ENCODE results near the gene COL2A1.

Gene COL2A1

DNA sequence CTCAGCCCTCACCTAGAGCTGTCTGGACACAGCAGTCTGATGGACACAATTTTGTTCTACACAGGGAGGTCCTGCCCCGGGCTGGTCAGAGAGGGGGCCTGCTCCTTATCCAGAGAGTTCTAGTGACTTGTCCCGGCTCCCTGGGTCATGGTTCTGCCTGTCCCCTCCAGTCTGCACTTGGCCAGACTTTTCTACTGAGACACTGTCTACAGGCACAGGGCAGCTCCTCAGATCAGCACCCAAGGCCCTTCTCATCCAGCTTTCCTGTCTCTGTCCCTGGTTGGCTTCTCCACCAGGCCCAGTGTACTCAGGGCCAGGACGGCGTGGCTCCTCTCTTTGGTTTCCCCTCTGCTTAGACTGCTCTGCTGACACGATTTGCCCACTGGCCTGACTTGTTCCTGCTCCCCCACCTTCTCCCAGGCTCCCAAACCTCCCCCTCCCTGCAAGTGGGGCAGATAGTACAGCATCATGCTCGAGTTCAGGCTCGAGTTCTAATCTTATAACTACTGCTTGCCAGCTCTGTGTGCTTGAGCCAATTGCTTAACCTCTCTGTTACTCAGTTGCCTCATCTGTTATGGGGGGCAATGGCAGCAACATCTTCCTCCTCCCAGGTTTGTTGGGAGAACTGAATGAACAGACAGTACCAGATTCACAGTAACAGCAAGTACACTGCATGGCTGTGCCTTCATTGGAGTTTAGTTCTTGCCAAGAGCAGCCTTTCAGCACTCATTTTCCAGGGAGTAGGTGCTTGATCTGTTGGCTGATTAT lies 22.0 kb upstream of the COL2A1 start:
- peaks cover 35% of the 10 kb centered on the region for H3K4me1 ChIP-seq (ENCODE audit: insufficient read depth, low read length)
- H3K27me3 ChIP-seq (ENCODE audit: insufficient read depth, low read length): no peaks in the 10 kb centered on the region

DNA sequence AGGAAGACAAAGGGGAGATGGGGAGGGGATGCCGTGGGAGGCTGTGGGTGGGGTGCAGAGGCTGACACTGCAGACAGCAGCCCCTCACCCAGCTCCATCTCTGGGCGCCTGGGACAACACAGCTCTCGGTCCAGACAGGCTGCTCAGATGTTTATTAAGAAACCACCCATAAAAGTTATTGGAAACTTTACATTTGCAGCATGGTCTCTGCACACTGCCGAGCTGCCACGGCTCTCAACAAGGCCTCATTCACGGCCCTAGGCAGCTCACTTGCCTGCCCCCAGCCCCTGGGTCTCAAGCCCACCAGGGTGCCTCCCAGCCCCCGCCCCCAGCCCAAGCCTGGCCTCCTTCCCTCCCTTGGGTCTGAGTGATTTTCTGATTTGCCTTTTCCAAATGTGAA lies 21.0 kb upstream of the COL2A1 start:
- H3K27me3 ChIP-seq (ENCODE audit: insufficient read depth, low read length): no peaks in the 10 kb centered on the region
- no peaks in the 10 kb centered on the region for H3K9me3 ChIP-seq (ENCODE audit: low read length)
- H3K36me3 ChIP-seq (ENCODE audit: insufficient read depth, low read length): no peaks in the 10 kb centered on the region
- peaks cover 35% of the 10 kb centered on the region for H3K4me1 ChIP-seq (ENCODE audit: insufficient read depth, low read length)
- H2AFZ ChIP-seq (ENCODE audit: low read depth, low read length): no peak overlapping the region
- no peak overlapping the region for H3K4me3 ChIP-seq (ENCODE audit: low read length)

More for the DNA sequence above, 22.0 kb upstream of the COL2A1 start:
- Histone ChIP-seq H3K36me3 (ENCODE audit: insufficient read depth, low read length) (no peaks in the 10 kb centered on the region), H3K9me3 (ENCODE audit: low read length) (no peaks in the 10 kb centered on the region), H2AFZ (ENCODE audit: low read depth, low read length) (no peak overlapping the region), H3K4me3 (ENCODE audit: low read length) (no peak overlapping the region)

DNA sequence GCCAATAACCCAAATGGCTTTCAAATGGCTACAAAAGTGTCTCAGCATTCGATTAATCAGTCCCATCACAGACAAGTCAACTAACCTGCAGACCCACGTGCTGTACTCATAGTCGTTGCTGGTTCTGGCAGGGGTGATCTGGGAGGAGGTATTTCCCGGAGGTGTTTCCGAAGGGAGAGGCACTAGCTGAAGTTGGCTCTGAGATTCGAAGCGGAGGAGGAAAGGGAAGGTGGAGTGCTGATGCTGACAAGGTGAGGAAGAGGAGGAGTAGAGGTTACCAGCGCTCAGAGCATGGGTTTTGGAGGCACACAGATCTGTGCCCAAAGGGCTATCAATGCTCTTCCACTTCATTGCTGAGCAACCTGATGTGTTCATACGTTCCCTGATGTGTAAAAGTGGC lies 20.5 kb upstream of the COL2A1 start:
- Histone ChIP-seq H2AFZ (ENCODE audit: low read depth, low read length) (no peak overlapping the region), H3K27me3 (ENCODE audit: insufficient read depth, low read length) (no peaks in the 10 kb centered on the region), H3K9me3 (ENCODE audit: low read length) (no peaks in the 10 kb centered on the region), H3K4me1 (ENCODE audit: insufficient read depth, low read length) (peaks cover 35% of the 10 kb centered on the region), H3K36me3 (ENCODE audit: insufficient read depth, low read length) (no peaks in the 10 kb centered on the region), H3K4me3 (ENCODE audit: low read length) (no peak overlapping the region)

DNA sequence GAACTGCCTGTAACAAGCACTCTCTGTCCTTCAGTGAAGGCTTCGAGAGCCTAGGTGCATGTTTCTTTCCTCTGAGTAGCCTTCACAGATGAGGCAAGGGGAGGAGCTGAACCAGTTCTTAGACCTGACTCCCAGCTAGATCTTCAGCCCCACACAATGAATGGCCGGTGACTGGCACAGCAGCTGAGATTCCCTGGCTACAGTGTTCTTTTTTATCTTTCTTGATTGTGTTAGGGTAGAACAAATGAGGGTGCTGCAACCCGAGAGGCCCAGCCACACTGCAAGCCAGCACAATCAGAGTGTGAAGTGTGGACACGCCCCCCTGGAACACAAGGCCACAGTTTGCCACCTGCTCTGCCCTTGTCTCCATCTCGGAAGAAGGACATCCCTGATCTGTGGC lies 19.1 kb upstream of the COL2A1 start:
- Histone ChIP-seq H3K4me3 (ENCODE audit: low read length) (no peak overlapping the region), H3K4me1 (ENCODE audit: insufficient read depth, low read length) (peaks cover 31% of the 10 kb centered on the region), H2AFZ (ENCODE audit: low read depth, low read length) (no peak overlapping the region), H3K27me3 (ENCODE audit: insufficient read depth, low read length) (no peaks in the 10 kb centered on the region), H3K9me3 (ENCODE audit: low read length) (no peaks in the 10 kb centered on the region), H3K36me3 (ENCODE audit: insufficient read depth, low read length) (no peaks in the 10 kb centered on the region)

DNA sequence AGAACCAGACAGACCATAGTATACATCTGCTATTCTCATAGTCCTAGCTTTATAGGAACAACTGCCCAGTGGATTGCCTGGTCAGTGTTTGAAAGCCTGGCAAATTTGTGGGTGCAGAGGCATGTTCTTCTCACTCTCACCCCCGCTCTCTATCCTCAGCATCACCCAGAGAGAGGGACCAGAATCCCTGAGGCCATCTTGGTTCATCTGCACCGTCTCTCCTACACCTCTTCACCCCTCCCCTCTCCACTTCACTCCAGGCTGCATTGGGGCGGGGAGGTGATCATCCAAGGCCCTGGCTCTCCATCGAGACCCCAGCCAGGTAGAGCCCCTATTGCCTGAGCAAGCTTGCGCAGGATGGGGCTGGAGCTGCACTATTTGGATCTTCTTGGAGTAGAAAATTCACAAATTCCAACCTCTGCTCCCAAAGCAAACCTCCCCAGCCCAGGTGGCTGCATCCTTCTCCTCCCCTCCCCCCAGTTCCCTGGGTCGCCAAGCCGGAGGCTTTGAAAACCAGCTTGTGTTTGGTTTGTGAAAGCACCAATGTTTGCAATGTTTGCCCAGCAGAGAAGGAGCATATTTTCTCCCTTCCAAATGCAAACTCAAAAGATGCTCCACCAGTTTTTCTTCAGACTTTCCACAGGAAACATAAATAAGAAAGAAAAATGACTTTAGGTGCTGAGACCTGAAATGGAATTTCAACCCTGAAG lies 18.6 kb upstream of the COL2A1 start:
- no peak overlapping the region for H2AFZ ChIP-seq (ENCODE audit: low read depth, low read length)
- no peak overlapping the region for H3K4me3 ChIP-seq (ENCODE audit: low read length)
- H3K9me3 ChIP-seq (ENCODE audit: low read length): no peaks in the 10 kb centered on the region
- peaks cover 30% of the 10 kb centered on the region for H3K4me1 ChIP-seq (ENCODE audit: insufficient read depth, low read length)
- H3K36me3 ChIP-seq (ENCODE audit: insufficient read depth, low read length): no peaks in the 10 kb centered on the region
- H3K27me3 ChIP-seq (ENCODE audit: insufficient read depth, low read length): no peaks in the 10 kb centered on the region

- Histone ChIP-seq H3K4me1 (ENCODE audit: insufficient read depth, low read length) (peaks cover 23% of the 10 kb centered on the region), H3K9me3 (ENCODE audit: low read length) (no peaks in the 10 kb centered on the region), H3K36me3 (ENCODE audit: insufficient read depth, low read length) (no peaks in the 10 kb centered on the region), H2AFZ (ENCODE audit: low read depth, low read length) (no peak overlapping the region), H3K4me3 (ENCODE audit: low read length) (no peak overlapping the region), H3K27me3 (ENCODE audit: insufficient read depth, low read length) (no peaks in the 10 kb centered on the region)
Observed at GRCh38 chr12:48022180-48022521, 17.9 kb upstream of the COL2A1 start.

DNA sequence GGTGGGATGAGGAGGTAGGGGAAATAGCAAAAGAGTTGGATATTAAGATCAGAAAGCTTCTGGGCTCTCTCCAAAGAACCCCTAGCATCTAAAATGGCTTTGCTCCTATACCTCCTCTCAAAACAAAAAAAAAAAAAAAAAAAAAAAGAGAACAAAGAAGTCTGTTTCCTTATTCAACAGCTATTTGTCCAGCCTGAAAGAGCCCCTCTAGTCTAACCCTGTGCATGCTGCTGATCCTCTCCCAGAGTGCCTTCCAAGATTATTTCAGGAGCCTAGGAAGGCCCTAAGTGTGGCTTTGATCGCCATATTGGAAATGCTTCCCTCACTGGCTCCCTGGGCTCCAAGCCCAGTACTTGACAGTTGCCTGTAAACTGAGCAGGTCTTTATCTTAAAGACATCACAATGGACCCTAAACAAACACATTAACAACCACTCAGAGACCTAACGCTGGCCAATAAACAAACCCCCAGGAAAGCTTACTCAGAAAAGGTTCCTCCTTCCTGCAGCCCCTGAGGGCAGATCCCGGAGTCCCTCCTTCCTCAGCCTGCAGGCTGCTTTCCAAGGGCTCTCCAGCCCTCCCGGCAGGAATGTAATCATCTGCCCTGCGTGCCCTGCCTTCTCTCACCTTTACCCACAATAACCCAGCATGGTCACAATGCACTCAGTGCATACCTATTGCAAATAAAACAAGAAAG lies 17.4 kb upstream of the COL2A1 start:
- Histone ChIP-seq H3K9me3 (ENCODE audit: low read length) (no peaks in the 10 kb centered on the region), H3K27me3 (ENCODE audit: insufficient read depth, low read length) (no peaks in the 10 kb centered on the region), H3K4me3 (ENCODE audit: low read length) (no peak overlapping the region), H2AFZ (ENCODE audit: low read depth, low read length) (no peak overlapping the region), H3K36me3 (ENCODE audit: insufficient read depth, low read length) (no peaks in the 10 kb centered on the region), H3K4me1 (ENCODE audit: insufficient read depth, low read length) (peaks cover 21% of the 10 kb centered on the region)

DNA sequence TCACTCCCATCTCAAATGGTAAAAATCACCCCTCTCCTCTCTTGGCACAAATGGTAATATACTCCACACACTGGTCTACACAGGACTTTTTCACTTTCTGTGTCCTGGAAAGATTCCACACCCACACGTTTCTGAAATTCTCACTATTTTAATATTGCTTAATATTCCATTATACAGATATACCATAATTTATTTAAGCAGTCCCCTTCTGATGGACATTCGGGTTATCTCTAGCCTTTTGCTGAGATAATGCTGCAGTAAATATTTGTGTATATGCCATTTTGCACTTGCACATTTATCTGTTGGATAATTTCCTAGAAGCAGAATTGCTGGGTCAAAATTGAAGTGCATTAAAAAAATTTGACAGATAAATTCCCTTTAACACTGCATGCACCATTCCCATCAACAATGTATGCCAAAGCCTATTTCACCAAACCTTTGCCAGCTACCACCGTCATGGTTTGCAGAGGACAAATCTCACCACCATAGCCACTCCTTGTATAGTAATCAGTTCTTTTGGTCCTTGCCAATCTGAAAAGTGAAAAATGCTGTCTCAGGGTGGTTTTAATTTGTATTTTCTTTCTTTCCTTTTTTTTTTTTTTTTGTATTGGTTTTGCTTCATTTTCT lies 15.5 kb upstream of the COL2A1 start:
- no peaks in the 10 kb centered on the region for H3K27me3 ChIP-seq (ENCODE audit: insufficient read depth, low read length)
- H2AFZ ChIP-seq (ENCODE audit: low read depth, low read length): no peak overlapping the region
- H3K4me3 ChIP-seq (ENCODE audit: low read length): no peak overlapping the region
- no peaks in the 10 kb centered on the region for H3K36me3 ChIP-seq (ENCODE audit: insufficient read depth, low read length)
- no peaks in the 10 kb centered on the region for H3K9me3 ChIP-seq (ENCODE audit: low read length)
- peaks cover 23% of the 10 kb centered on the region for H3K4me1 ChIP-seq (ENCODE audit: insufficient read depth, low read length)

- no peak overlapping the region for H3K4me3 ChIP-seq (ENCODE audit: low read length)
- peaks cover 19% of the 10 kb centered on the region for H3K4me1 ChIP-seq (ENCODE audit: insufficient read depth, low read length)
- H3K9me3 ChIP-seq (ENCODE audit: low read length): no peaks in the 10 kb centered on the region
- H3K36me3 ChIP-seq (ENCODE audit: insufficient read depth, low read length): no peaks in the 10 kb centered on the region
- H3K27me3 ChIP-seq (ENCODE audit: insufficient read depth, low read length): peaks cover 4% of the 10 kb centered on the region
- H2AFZ ChIP-seq (ENCODE audit: low read depth, low read length): no peak overlapping the region
Observed at GRCh38 chr12:48018618-48018995, 14.3 kb upstream of the COL2A1 start.

DNA sequence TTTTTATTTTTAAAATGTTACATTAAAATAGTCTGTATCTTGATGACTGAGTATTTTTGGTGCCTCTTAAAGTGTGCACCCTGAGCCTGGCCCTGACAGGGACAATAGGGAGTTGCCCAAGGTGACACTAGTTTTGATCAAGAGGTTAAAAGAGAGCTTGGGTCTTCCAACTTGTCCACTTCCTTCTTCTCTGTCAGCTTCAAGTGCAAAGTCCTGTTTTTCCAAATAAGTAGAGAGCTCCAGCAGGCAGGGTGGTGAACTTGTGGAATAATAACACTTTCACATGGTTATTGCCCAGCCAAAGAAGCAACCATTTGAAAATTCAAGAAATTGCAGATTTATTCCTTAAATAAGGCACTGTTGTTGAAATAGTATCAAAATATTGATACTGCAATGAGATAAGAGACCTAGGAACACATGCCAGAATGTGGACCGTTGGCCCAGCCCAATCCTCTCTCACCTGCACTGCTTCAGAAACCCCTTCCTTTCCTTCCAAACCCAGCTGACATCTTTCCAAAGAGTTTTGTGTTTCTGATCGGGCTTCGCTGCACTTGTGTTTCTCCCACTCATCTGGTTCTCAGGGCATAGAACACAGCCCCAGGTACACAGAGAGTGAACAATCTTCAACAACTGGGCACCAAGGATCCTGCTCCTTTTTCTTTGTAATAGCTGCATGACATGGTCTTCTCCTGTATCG lies 13.8 kb upstream of the COL2A1 start:
- no peaks in the 10 kb centered on the region for H3K36me3 ChIP-seq (ENCODE audit: insufficient read depth, low read length)
- H2AFZ ChIP-seq (ENCODE audit: low read depth, low read length): no peak overlapping the region
- peaks cover 14% of the 10 kb centered on the region for H3K4me1 ChIP-seq (ENCODE audit: insufficient read depth, low read length)
- H3K9me3 ChIP-seq (ENCODE audit: low read length): no peaks in the 10 kb centered on the region
- peaks cover 4% of the 10 kb centered on the region for H3K27me3 ChIP-seq (ENCODE audit: insufficient read depth, low read length)
- H3K4me3 ChIP-seq (ENCODE audit: low read length): no peak overlapping the region

DNA sequence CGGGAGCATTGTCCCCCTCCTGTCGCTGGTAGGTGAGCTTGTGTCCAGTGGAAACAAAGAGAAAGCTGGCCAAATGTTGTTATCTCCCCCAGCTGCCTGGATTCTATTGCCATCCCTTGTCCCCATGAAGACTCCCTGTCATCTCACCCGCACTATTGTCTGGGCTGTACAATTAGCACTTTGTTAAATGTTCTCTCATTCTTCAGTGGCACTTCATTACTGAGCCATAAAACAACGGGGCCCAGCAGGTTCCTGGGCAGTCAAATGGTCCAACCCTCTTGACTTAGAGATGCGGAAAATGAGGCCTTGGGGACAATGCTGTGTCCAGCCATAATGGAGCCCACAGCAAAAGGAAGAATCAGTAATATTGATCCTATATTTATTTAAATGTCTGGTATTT lies 13.2 kb upstream of the COL2A1 start:
- H3K4me3 ChIP-seq (ENCODE audit: low read length): no peak overlapping the region
- no peaks in the 10 kb centered on the region for H3K36me3 ChIP-seq (ENCODE audit: insufficient read depth, low read length)
- H3K4me1 ChIP-seq (ENCODE audit: insufficient read depth, low read length): peaks cover 10% of the 10 kb centered on the region
- no peak overlapping the region for H2AFZ ChIP-seq (ENCODE audit: low read depth, low read length)
- no peaks in the 10 kb centered on the region for H3K9me3 ChIP-seq (ENCODE audit: low read length)
- H3K27me3 ChIP-seq (ENCODE audit: insufficient read depth, low read length): peaks cover 4% of the 10 kb centered on the region

- Histone ChIP-seq H3K36me3 (ENCODE audit: insufficient read depth, low read length) (no peaks in the 10 kb centered on the region), H3K4me1 (ENCODE audit: insufficient read depth, low read length) (peaks cover 8% of the 10 kb centered on the region), H2AFZ (ENCODE audit: low read depth, low read length) (no peak overlapping the region), H3K4me3 (ENCODE audit: low read length) (no peak overlapping the region), H3K9me3 (ENCODE audit: low read length) (no peaks in the 10 kb centered on the region), H3K27me3 (ENCODE audit: insufficient read depth, low read length) (peaks cover 4% of the 10 kb centered on the region)
Observed at GRCh38 chr12:48016373-48017020, 12.2 kb upstream of the COL2A1 start.
